LoVo (cell line): ENCODE measurements around the gene ENOSF1.

Source experiments
- DNase-seq: peaks from one replicate; pipeline ENCODE4 v3.0.0-alpha.2; 2016; ENCODE audit warnings: low spot score

ENOSF1 gene

DNA sequence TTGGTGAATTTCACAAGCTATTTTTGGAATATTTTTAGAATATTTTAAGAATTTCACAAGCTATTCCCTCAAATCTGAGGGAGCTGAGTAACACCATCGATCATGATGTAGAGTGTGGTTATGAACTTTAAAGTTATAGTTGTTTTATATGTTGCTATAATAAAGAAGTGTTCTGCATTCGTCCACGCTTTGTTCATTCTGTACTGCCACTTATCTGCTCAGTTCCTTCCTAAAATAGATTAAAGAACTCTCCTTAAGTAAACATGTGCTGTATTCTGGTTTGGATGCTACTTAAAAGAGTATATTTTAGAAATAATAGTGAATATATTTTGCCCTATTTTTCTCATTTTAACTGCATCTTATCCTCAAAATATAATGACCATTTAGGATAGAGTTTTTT is 39.1 kb downstream of the ENOSF1 start:
- no peak for DNase-seq

- DNase-seq = no peak
Observed at GRCh38 chr18:671405-671804, 41.0 kb downstream of the ENOSF1 start.

- no peak for DNase-seq
Observed at GRCh38 chr18:670522-670921, 41.9 kb downstream of the ENOSF1 start.

DNA sequence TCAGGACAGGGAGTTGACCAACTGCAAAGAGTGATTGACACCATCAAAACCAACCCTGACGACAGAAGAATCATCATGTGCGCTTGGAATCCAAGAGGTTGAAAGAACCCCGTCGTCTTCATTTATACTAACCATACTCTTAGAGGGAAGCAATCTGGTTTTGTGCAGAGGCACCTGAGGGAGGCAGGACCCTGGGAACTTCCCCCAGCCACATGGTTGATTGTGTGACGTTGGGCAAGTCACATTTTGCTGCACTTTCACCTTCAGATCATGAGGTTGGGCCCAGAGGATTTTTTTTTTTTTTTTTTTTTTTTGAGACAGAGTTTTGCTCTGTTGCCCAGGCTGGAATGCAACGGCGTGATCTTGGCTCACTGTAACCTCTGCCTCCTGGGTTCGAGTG is 43.4 kb downstream of the ENOSF1 start:
- DNase-seq = no peak

- DNase-seq = no peak
Observed at GRCh38 chr18:668260-668659, 44.2 kb downstream of the ENOSF1 start.

GRCh38 chr18:666628-667027 is 45.8 kb downstream of the ENOSF1 start:
- no peak for DNase-seq

DNA sequence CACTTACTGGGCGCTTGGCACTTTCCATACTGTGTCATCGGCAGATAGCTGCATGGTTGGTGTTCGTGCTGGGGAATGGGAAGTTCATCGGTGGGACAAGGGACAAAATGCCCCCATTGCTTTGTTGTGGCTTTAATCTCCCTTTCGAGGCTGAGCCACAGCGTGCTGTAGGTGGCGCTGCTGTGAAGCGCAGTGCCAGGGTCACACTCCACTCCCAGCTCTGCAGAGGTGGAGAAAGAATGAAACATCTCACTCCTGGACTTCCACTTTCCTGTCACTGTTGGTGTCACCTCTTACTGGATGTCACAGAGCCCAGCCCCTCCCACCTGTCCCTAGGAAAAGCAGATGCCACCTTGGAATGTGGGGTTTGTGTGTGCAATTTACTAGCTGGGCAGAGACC is 46.3 kb downstream of the ENOSF1 start:
- no peak for DNase-seq

DNA sequence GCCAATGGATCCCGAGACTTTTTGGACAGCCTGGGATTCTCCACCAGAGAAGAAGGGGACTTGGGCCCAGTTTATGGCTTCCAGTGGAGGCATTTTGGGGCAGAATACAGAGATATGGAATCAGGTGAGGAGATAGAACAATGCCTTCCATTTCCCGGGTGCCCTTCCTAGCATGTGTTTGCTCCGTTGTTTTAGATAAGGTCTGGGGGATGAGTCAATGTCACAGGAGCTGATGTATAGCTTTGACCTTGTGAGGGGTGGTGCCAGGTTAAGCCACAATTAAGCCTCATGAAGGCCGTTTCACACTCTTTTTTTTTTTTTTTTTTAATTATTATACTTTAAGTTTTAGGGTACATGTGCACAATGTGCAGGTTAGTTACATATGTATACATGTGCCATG is 50.2 kb downstream of the ENOSF1 start:
- no peak for DNase-seq

DNA sequence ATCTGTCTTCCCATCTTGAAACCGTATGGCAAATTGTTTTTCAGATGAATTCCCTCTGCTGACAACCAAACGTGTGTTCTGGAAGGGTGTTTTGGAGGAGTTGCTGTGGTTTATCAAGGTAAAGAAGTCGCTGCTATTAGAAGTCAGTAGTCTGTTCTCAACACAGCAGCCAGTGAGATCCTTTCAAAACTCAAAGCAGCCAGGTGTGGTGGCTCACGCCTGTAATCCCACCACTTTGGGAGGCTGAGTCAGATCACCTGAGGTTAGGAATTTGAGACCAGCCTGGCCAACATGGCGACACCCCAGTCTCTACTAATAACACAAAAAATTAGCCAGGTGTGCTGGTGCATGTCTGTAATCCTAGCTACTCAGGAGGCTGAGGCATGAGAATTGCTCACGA is 52.8 kb downstream of the ENOSF1 start:
- no peak for DNase-seq

DNA sequence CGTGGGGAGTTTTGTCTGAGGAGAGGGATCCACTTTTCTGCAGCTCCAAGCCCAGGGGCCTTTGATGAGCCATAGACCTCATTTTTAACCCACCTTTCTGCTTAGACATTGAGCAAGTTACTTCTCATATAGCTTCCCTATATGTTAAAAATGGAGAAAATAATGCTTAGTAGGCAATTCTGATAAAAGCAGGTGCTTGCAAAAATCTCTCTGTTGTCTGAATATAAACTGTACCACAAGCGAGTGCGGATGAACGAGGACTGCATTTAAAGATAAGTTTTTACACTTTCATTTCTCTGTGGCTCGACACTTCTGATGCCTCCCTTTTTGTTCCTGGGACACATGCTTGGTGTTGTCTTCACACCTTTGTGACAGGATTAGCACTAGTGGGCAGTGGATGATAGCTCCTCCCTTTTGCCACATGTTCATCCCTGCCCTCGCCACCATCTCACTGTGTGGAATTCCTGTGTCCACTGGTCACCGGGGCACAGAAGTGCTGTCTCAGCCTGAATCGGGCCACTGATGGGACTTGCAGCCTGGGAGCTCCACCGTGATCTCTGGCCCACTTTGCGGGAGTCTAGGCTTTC is 53.4 kb downstream of the ENOSF1 start:
- DNase-seq = no peak

- peak; percentile 92 for DNase-seq
Observed at GRCh38 chr18:658001-658946, 54.2 kb downstream of the ENOSF1 start.

DNA sequence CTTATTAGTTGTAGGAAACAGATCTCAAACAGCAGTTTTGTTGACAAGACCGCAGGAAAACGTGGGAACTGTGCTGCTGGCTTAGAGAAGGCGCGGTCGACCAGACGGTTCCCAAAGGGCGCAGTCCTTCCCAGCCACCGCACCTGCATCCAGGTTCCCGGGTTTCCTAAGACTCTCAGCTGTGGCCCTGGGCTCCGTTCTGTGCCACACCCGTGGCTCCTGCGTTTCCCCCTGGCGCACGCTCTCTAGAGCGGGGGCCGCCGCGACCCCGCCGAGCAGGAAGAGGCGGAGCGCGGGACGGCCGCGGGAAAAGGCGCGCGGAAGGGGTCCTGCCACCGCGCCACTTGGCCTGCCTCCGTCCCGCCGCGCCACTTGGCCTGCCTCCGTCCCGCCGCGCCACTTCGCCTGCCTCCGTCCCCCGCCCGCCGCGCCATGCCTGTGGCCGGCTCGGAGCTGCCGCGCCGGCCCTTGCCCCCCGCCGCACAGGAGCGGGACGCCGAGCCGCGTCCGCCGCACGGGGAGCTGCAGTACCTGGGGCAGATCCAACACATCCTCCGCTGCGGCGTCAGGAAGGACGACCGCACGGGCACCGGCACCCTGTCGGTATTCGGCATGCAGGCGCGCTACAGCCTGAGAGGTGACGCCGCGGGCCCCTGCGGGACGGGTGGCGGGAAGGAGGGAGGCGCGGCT is 55.0 kb downstream of the ENOSF1 start, which contains the start of gene TYMS:
Gene TYMS (plus strand): TSS at position 343 of the 690 bp plus-strand sequence. CDS start 90 bp downstream, at position 433.
- DNase-seq = peak; percentile 83

DNA sequence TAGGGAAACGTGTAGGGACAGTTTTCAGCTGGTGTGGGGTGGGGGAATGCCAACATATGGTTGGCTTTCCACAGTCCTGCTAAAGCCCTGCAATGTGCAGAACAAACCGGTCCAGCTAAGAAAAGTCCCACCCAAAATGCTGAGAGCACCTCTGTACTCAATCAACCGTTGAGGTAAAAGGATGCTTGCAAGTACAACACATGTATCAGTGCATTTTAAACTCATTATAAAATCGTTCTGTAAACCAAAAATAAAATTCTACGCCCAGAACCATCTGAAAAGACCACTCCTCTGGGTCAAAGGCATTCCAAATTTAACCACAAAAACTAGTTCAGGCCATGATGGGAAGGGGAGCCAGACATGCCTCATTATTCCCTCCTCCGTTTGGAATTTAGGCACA is 57.0 kb downstream of the ENOSF1 start:
- DNase-seq = no peak

DNA sequence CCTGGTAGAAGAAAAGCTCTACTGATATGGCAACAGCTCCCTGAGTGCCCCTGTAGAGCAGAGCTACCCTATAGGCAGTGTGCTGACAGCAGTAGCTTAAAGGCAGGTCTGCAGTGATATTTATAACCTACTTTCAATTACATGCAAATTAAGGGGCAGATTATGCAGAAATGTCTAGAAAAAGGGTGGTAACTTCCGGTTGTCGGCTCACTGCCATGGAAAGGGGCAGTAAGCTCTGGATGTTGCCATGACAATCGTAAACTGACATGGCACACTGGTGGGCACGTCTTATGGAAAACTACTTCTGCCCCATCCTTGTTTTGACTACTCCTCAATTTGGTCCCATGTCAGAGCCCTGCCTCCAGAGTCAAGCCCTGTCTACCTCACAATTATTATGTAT is 57.8 kb downstream of the ENOSF1 start:
- DNase-seq = no peak

DNA sequence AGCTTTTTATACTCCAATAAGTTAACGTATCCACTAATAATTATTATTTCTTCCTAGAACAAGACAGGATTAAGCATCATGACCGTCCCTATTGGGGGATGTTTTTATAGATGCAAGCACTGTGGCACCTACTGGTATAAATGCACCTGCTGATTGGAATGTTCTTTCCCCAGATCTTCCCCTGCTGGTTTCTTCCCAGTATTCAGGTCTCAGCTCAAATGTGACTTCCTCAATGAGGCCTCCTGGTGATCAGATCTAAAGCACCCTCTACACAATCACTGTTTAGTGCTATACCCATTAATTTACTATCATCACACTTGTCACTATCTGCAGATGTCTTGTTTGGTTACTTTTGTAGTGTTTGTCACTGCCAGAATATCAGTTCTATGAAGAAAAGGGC is 58.9 kb downstream of the ENOSF1 start:
- no peak for DNase-seq

GRCh38 chr18:652131-652530 is 60.3 kb downstream of the ENOSF1 start:
- no peak for DNase-seq

- DNase-seq = no peak
Observed at GRCh38 chr18:650428-650858, 62.0 kb downstream of the ENOSF1 start.

- DNase-seq = no peak
Observed at GRCh38 chr18:649341-649740, 63.1 kb downstream of the ENOSF1 start.

DNA sequence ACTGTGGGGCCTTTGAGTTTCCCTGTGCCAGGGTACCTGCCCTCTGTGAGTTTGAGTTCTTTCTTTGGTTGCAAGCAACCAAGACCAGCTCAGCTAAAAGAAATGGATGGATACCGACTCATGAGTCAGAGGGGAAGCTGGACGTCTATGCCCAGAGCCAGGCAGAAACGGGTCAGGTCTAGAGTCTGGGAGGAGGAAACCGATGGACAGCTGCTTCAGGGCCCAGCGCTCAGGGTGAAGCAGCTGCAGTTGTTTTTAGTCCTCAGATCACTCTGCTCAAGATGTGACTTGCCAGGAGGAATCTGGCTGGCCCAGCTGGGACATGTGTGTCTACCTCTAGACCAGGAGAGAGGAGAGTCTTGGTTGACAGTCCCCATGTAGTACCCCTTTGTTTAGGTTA is 65.1 kb downstream of the ENOSF1 start:
- no peak for DNase-seq

GRCh38 chr18:644395-645004 is 67.9 kb downstream of the ENOSF1 start:
- no peak for DNase-seq

DNA sequence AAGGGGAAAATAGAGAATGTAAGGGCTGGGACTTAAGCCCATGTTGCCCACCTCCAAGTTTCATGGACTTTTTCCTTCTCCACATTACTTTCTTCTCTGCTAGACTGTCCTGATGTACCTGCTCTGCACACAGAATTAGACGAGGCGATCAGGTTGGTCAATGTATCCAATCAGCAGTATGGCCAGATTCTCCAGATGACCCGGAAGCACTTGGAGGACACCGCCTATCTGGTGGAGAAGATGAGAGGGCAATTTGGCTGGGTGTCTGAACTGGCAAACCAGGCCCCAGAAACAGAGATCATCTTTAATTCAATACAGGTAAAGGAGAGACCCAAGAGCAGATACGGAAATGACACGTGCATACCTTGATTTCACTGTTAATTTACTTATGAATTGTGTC is 71.2 kb downstream of the ENOSF1 start:
- no peak for DNase-seq

GRCh38 chr18:635171-635570 is 77.3 kb downstream of the ENOSF1 start:
- DNase-seq = no peak
